ENCODE data around the gene PPP2R2C. TPM values are rescaled to one million over a fixed set of nuclear protein-coding genes. Genes with fewer than 3 reads are reported as not detected.

Gene PPP2R2C
- total RNA-seq, 1 experiment from 2014 or later, result 8.1 TPM

GRCh38 chr4:6471307-6472007 is 957 bp downstream of the PPP2R2C start:
- H3K79me2 ChIP-seq (ENCODE audit: insufficient read depth, low read length), result no peaks in the 10 kb centered on the region
- peaks cover 4% of the 10 kb centered on the region for H4K20me1 ChIP-seq (ENCODE audit: control insufficient read depth, insufficient read depth, insufficient read length)
- H3K27me3 Mint-ChIP-seq (ENCODE audit: low read depth), result peaks cover 81% of the 10 kb centered on the region
- peak; percentile 41 for DNase-seq
- H3K79me1 ChIP-seq (ENCODE audit: insufficient read depth, low read depth, low read length, poor library complexity, severe bottlenecking), result no peaks in the 10 kb centered on the region
- H4K91ac ChIP-seq (ENCODE audit: insufficient read length, low read depth, low read length), result no peak overlapping the region
- H2BK12ac ChIP-seq (ENCODE audit: insufficient read length, low read depth, low read length), result no peak overlapping the region
- TF ChIP-seq, protein P1, sequence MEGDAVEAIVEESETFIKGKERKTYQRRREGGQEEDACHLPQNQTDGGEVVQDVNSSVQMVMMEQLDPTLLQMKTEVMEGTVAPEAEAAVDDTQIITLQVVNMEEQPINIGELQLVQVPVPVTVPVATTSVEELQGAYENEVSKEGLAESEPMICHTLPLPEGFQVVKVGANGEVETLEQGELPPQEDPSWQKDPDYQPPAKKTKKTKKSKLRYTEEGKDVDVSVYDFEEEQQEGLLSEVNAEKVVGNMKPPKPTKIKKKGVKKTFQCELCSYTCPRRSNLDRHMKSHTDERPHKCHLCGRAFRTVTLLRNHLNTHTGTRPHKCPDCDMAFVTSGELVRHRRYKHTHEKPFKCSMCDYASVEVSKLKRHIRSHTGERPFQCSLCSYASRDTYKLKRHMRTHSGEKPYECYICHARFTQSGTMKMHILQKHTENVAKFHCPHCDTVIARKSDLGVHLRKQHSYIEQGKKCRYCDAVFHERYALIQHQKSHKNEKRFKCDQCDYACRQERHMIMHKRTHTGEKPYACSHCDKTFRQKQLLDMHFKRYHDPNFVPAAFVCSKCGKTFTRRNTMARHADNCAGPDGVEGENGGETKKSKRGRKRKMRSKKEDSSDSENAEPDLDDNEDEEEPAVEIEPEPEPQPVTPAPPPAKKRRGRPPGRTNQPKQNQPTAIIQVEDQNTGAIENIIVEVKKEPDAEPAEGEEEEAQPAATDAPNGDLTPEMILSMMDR (conservative IDR thresholded peaks at IDR 0.05), result no peak
- no peak overlapping the region for H2BK120ac ChIP-seq (ENCODE audit: low read depth, low read length, poor library complexity, severe bottlenecking)
- no peak overlapping the region for H2AK5ac ChIP-seq (ENCODE audit: insufficient read length, low read length)
- H3K4me2 ChIP-seq (ENCODE audit: insufficient read depth, insufficient read length, low read length), result peak overlapping the region; percentile 49
- no peaks in the 10 kb centered on the region for H3K4me1 ChIP-seq (ENCODE audit: insufficient read depth, low read length)
- no peaks in the 10 kb centered on the region for H3K9me3 Mint-ChIP-seq
- no peak overlapping the region for H3K23ac ChIP-seq (ENCODE audit: insufficient read length, low read depth, low read length)
- H3K56ac ChIP-seq (ENCODE audit: insufficient read length, low read depth, low read length), result no peak overlapping the region
- peaks cover 15% of the 10 kb centered on the region; the same call in 1 of the 2 replicates for H3K27me3 ChIP-seq (ENCODE audit: insufficient read depth, low read length)
- H2BK20ac ChIP-seq (ENCODE audit: low read depth, low read length, poor library complexity, severe bottlenecking), result no peak overlapping the region
- H4K8ac ChIP-seq (replicated peaks; ENCODE audit: insufficient read length, low read depth, low read length), result no peak overlapping the region
- H4K5ac ChIP-seq (ENCODE audit: insufficient read length, low read depth, low read length), result no peak overlapping the region
- H3K4me1 Mint-ChIP-seq, result peaks cover 18 to 19% of the 10 kb centered on the region in 2 experiments
- H3K4me3 Mint-ChIP-seq, result peak overlapping the region; percentile 55 to 76
- no peak overlapping the region for H3K27ac Mint-ChIP-seq
- no peaks in the 10 kb centered on the region for H3K23me2 ChIP-seq (ENCODE audit: insufficient read length, low read depth, low read length, poor library complexity, severe bottlenecking)
- no peak overlapping the region for H3K18ac ChIP-seq (ENCODE audit: insufficient read length, low read depth, low read length)
- no peak overlapping the region for H3K14ac ChIP-seq (ENCODE audit: insufficient read depth, low read length)
- H2BK5ac ChIP-seq (ENCODE audit: insufficient read length, low read length), result no peak overlapping the region
- no CpG with 5 or more reads among the region's 28 CpGs for WGBS (ENCODE audit: extremely low coverage, insufficient read length, low lambda C conversion rate)
- H2BK15ac ChIP-seq (ENCODE audit: low read depth, low read length), result no peak overlapping the region
- H3K27ac ChIP-seq (ENCODE audit: insufficient read length, low read depth, low read length), result no peak overlapping the region
- H3K9me3 ChIP-seq (ENCODE audit: control insufficient read depth, low read depth, low read length), result no peaks in the 10 kb centered on the region
- no peak overlapping the region for H2AFZ ChIP-seq (ENCODE audit: low read length)
- no peak overlapping the region for H3T11ph ChIP-seq (ENCODE audit: low read length)
- no peak overlapping the region for H3K4ac ChIP-seq (ENCODE audit: low read depth, low read length)
- no peaks in the 10 kb centered on the region for H3K36me3 Mint-ChIP-seq (ENCODE audit: insufficient read depth in 1 of 3, low read depth in 3 of 3)
- no peak overlapping the region for H3K9ac ChIP-seq (ENCODE audit: extremely low read depth, insufficient read length, low read length)

Measured in H9 (cell line).